HepG2 (cell line): ENCODE results near the gene OST4. TPM values are rescaled to one million over a fixed set of nuclear protein-coding genes. Genes with fewer than 3 reads are reported as not detected.

Experiments
- ELF3 ChIP-seq: IDR thresholded peaks from 2 replicates; pipeline ENCODE4 v1.6.1; 2016; ENCODE audit warnings: missing genetic modification reagents, missing compliant biosample characterization
- ESRRA ChIP-seq: sonication (generic); formaldehyde crosslinking; IDR thresholded peaks from 2 replicates; pipeline ENCODE4 v1.5.1; 2020; ENCODE audit warnings: mild to moderate bottlenecking, low read depth, missing genetic modification reagents
- HNRNPLL ChIP-seq: fragments of 200-400 bp; formaldehyde crosslinking; IDR thresholded peaks from 2 replicates; pipeline ENCODE4 v1.6.1; 2017; ENCODE audit warnings: mild to moderate bottlenecking, low read depth, low read length; ENCODE audit not compliant: poor library complexity, severe bottlenecking
- IRF2 ChIP-seq: IDR thresholded peaks from 2 replicates; pipeline ENCODE4 v1.6.1; 2018; ENCODE audit warnings: missing genetic modification reagents, missing compliant biosample characterization
- ISX ChIP-seq: sonication (generic); formaldehyde crosslinking; conservative IDR thresholded peaks from 2 replicates; pipeline ENCODE4 v1.5.0; 2020; ENCODE audit warnings: missing genetic modification reagents
- MBNL3 ChIP-seq: fragments of 250-450 bp; sonication (Bioruptor Pico); conservative IDR thresholded peaks from 2 replicates; pipeline ENCODE4 v1.8.0; 2022; ENCODE audit warnings: mild to moderate bottlenecking, inconsistent platforms
- PHF20 ChIP-seq: sonication (generic); formaldehyde crosslinking; IDR thresholded peaks from 2 replicates; pipeline ENCODE4 v1.5.0; 2020; ENCODE audit warnings: mild to moderate bottlenecking, missing genetic modification reagents
- RFXAP ChIP-seq: sonication (generic); formaldehyde crosslinking; IDR thresholded peaks from 2 replicates; pipeline ENCODE4 v1.4.0; 2020; ENCODE audit warnings: missing genetic modification reagents, borderline replicate concordance
- SALL2 ChIP-seq: sonication (generic); formaldehyde crosslinking; IDR thresholded peaks from 2 replicates; pipeline ENCODE4 v1.8.1; 2023; ENCODE audit warnings: mild to moderate bottlenecking, missing genetic modification reagents, inconsistent platforms
- SIX4 ChIP-seq: sonication (generic); formaldehyde crosslinking; IDR thresholded peaks from 2 replicates; pipeline ENCODE4 v1.4.0; 2020; ENCODE audit warnings: missing genetic modification reagents
- SKI ChIP-seq: fragments of 450-650 bp; IDR thresholded peaks from one replicate; pipeline ENCODE4 v1.6.1; 2018; ENCODE audit warnings: mild to moderate bottlenecking; ENCODE audit not compliant: partially characterized antibody
- SRF ChIP-seq: IDR thresholded peaks from 2 replicates; pipeline ENCODE4 v1.6.1; 2011; ENCODE audit warnings: mild to moderate bottlenecking, low read depth, low read length, moderate library complexity
- YY1 ChIP-seq: IDR thresholded peaks from 2 replicates; pipeline ENCODE4 v1.6.1; 2011; ENCODE audit warnings: low read length, low read depth, moderate library complexity, mild to moderate bottlenecking; ENCODE audit not compliant: insufficient read depth, insufficient replicate concordance
- ZNF501 ChIP-seq: sonication (generic); formaldehyde crosslinking; IDR thresholded peaks from 2 replicates; pipeline ENCODE4 v1.5.1; 2020; ENCODE audit warnings: mild to moderate bottlenecking, moderate library complexity, missing genetic modification reagents
- polyA plus RNA-seq, 8 experiments: library from polyadenylated mRNA; depleted of rRNA in 3 of 8; stranded (reverse) in 7 of 8; unstranded in 1 of 8; fragments of >200 nt; fragmentation: Illumina TruSeq in 4 of 8; extraction: Trizol in 4 of 8; gene quantifications; 2 replicates each; pipeline versions ENCODE4 v1.2.1 to v1.2.3, GENCODE V29; 2011 to 2016; ENCODE audit warnings: low read depth in 4 of 8, missing spikeins in 1 of 8, mixed read lengths in 1 of 8; ENCODE audit not compliant: insufficient read depth in 1 of 8
- total RNA-seq, 5 experiments: library from RNA; depleted of rRNA; stranded (reverse); fragments of >200 nt; fragmentation: Illumina TruSeq; extraction: Trizol; gene quantifications; 2 replicates each; pipeline ENCODE4 v1.2.3, GENCODE V29; 2016; ENCODE audit warnings: low read depth in 1 of 5
- TF ChIP-seq, protein P1 (sequence below): sonication (generic); formaldehyde crosslinking; IDR thresholded peaks from 2 replicates; pipeline ENCODE4 v1.8.0; 2022; ENCODE audit warnings: mild to moderate bottlenecking, missing genetic modification reagents, moderate library complexity
- TF ChIP-seq, protein P2 (sequence below): sonication (generic); formaldehyde crosslinking; IDR thresholded peaks from 2 replicates; pipeline ENCODE4 v1.4.0; 2020; ENCODE audit warnings: missing genetic modification reagents
- TF ChIP-seq, protein P3 (sequence below): IDR thresholded peaks from 2 replicates; pipeline ENCODE4 v1.4.0; 2020; ENCODE audit warnings: mild to moderate bottlenecking, missing genetic modification reagents
- TF ChIP-seq, protein P4 (sequence below): sonication (generic); formaldehyde crosslinking; IDR thresholded peaks from 2 replicates; pipeline ENCODE4 v1.4.0; 2020; ENCODE audit warnings: missing genetic modification reagents, mild to moderate bottlenecking, borderline replicate concordance

Gene OST4
- total and polyA plus RNA-seq, 2 of the 13 experiments (the other 11 are each of a cell fraction or from before 2014, with no cell fraction given) = 498 to 584 TPM

DNA sequence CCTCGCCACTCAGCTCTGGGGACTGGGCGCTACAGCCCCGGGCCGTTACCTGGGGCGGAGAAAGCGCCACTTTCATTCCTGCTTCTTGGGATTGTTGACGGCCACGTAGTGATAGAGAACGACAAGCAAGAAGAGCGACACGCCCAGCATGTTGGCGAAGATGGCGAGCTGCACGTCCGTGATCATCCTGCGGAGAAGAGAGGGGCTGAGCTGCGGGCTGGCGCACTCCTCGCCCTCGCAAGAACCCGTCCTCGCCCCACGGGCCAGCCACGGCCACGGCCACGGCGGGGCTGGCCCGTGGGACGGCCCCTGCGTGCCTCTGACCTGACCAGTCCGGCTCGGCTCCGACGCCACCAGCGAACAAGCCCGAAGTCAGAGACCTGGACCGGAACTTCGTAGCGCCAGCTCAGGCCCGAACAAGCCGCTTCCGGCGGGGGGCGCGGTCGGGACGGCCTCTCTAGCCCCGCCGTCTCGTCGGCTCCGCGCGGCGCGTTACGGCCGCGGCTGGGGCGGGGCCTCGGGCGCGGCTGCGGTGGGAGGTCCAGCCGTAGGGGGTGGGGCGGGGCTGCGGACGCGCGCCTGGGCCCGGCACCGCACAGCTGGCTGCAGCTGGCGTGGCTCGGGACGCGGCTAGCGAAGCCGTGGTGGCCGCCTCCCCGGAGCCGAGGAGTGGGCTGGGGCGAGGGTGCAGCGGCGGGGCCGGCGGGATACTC, at the start of gene OST4 (continued):
- TF ChIP-seq, protein P1, sequence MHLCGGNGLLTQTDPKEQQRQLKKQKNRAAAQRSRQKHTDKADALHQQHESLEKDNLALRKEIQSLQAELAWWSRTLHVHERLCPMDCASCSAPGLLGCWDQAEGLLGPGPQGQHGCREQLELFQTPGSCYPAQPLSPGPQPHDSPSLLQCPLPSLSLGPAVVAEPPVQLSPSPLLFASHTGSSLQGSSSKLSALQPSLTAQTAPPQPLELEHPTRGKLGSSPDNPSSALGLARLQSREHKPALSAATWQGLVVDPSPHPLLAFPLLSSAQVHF (CRISPR knock-in tag) = no peak
- TF ChIP-seq SALL2 (peak; percentile 51; the same call in 1 of the 2 replicates), ISX (no peak), PHF20 (peak; percentile 90), MBNL3 (no peak), SRF (peak; percentile 28; the same call in 1 of the 2 replicates), RFXAP (CRISPR knock-in tag) (peak; percentile 68; the same call in 1 of the 2 replicates), HNRNPLL (peak; percentile 66), ZNF501 (CRISPR knock-in tag) (peak; percentile 75; the same call in 1 of the 2 replicates), SKI (peak; percentile 94), IRF2 (peak; percentile 77), ELF3 (CRISPR knock-in tag) (peak; percentile 76), YY1 (peak; percentile 82), SIX4 (CRISPR knock-in tag) (peak; percentile 46; the same call in 1 of the 2 replicates), ESRRA (CRISPR knock-in tag) (0 out of 2 replicates have a peak, but pooled peaks have one; percentile 31)
- TF ChIP-seq, protein P2, sequence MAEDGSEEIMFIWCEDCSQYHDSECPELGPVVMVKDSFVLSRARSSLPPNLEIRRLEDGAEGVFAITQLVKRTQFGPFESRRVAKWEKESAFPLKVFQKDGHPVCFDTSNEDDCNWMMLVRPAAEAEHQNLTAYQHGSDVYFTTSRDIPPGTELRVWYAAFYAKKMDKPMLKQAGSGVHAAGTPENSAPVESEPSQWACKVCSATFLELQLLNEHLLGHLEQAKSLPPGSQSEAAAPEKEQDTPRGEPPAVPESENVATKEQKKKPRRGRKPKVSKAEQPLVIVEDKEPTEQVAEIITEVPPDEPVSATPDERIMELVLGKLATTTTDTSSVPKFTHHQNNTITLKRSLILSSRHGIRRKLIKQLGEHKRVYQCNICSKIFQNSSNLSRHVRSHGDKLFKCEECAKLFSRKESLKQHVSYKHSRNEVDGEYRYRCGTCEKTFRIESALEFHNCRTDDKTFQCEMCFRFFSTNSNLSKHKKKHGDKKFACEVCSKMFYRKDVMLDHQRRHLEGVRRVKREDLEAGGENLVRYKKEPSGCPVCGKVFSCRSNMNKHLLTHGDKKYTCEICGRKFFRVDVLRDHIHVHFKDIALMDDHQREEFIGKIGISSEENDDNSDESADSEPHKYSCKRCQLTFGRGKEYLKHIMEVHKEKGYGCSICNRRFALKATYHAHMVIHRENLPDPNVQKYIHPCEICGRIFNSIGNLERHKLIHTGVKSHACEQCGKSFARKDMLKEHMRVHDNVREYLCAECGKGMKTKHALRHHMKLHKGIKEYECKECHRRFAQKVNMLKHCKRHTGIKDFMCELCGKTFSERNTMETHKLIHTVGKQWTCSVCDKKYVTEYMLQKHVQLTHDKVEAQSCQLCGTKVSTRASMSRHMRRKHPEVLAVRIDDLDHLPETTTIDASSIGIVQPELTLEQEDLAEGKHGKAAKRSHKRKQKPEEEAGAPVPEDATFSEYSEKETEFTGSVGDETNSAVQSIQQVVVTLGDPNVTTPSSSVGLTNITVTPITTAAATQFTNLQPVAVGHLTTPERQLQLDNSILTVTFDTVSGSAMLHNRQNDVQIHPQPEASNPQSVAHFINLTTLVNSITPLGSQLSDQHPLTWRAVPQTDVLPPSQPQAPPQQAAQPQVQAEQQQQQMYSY (CRISPR knock-in tag) = no peak; the same call in 1 of the 2 replicates
- TF ChIP-seq, protein P3, sequence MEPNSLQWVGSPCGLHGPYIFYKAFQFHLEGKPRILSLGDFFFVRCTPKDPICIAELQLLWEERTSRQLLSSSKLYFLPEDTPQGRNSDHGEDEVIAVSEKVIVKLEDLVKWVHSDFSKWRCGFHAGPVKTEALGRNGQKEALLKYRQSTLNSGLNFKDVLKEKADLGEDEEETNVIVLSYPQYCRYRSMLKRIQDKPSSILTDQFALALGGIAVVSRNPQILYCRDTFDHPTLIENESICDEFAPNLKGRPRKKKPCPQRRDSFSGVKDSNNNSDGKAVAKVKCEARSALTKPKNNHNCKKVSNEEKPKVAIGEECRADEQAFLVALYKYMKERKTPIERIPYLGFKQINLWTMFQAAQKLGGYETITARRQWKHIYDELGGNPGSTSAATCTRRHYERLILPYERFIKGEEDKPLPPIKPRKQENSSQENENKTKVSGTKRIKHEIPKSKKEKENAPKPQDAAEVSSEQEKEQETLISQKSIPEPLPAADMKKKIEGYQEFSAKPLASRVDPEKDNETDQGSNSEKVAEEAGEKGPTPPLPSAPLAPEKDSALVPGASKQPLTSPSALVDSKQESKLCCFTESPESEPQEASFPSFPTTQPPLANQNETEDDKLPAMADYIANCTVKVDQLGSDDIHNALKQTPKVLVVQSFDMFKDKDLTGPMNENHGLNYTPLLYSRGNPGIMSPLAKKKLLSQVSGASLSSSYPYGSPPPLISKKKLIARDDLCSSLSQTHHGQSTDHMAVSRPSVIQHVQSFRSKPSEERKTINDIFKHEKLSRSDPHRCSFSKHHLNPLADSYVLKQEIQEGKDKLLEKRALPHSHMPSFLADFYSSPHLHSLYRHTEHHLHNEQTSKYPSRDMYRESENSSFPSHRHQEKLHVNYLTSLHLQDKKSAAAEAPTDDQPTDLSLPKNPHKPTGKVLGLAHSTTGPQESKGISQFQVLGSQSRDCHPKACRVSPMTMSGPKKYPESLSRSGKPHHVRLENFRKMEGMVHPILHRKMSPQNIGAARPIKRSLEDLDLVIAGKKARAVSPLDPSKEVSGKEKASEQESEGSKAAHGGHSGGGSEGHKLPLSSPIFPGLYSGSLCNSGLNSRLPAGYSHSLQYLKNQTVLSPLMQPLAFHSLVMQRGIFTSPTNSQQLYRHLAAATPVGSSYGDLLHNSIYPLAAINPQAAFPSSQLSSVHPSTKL (CRISPR knock-in tag) = peak; percentile 49; the same call in 1 of the 2 replicates
- TF ChIP-seq, protein P4, sequence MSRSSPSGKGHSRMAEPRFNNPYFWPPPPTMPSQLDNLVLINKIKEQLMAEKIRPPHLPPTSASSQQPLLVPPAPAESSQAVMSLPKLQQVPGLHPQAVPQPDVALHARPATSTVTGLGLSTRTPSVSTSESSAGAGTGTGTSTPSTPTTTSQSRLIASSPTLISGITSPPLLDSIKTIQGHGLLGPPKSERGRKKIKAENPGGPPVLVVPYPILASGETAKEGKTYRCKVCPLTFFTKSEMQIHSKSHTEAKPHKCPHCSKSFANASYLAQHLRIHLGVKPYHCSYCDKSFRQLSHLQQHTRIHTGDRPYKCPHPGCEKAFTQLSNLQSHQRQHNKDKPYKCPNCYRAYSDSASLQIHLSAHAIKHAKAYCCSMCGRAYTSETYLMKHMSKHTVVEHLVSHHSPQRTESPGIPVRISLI = no peak
